MV-4-11 (cell line): Measurements from ENCODE around the gene TBR1.

ENCODE experiments used
- DNase-seq: peaks from one replicate; lab custom pipeline; 2025; lab: John Stamatoyannopoulos, UW

Gene TBR1

DNA sequence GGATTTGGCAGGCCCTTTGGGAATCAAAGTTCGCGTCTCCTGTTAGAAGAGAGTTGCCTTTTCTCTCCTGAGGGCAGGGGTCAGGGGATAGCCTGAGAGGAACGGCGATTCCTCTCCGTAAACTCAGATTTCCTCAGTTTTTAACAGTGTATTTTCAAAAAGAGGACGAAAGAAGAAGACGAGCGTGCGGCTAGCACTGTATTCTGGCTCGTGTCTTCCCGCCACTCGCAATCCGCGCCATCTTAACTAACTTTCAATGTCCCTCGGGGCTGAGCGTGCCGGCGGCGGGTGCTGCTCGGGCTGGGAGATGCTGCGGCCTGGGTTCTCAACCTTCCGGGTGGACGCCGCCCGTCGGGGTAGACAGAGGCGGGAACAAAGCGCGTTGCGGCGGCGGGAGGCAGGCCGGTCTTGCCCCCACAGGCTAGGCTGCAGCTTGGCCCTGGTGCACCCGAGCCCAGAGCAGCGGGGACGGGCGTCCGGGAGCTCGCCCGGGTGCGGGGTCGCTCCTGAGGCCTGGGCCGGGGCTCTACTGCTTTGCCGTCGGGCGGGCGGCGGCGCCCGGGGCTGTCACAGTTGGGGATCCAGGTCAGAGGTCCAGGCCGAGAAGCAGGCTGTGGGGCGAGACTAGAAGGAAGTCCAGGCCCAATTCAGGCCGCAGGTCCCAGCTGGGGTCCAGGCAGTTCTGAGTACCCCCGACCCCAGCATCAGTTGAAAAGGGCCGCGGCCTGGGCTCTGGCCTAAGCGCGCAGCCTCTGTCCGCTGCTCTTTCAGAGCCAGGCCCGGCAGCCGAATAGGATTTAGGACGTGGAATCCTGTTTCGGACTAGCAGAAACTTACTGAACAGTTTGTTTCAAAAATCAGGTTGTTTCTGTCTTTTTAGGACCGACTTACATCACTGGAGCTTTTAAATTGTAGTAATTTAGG lies 11.8 kb downstream of the TBR1 start:
- no peak for DNase-seq

GRCh38 chr2:161430386-161430785 lies 14.3 kb downstream of the TBR1 start:
- no peak for DNase-seq

DNA sequence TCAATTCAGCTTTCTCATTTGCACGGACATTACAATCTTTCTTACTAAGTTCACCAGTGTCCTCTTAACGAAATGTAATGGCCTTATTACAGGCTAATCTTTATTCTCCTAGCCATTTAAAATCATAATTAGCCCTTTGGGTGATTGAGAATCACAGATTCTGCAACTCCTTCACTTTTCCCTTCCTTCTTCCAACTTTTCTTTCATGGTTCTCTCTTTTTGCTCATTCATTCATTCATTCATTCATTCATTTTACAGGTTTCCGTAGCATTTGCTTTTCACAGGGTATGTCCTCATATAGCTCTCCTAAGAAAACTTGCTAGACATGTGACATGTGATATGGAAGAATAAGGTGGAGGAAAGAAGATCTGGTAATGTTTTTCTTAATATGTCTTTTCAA lies 16.0 kb downstream of the TBR1 start:
- DNase-seq, result no peak

- no peak for DNase-seq
These were observed 18.0 kb downstream of the TBR1 start for GRCh38 chr2:161434118-161434517.

- DNase-seq, result no peak
These were observed 20.3 kb downstream of the TBR1 start for GRCh38 chr2:161436411-161436810.

DNA sequence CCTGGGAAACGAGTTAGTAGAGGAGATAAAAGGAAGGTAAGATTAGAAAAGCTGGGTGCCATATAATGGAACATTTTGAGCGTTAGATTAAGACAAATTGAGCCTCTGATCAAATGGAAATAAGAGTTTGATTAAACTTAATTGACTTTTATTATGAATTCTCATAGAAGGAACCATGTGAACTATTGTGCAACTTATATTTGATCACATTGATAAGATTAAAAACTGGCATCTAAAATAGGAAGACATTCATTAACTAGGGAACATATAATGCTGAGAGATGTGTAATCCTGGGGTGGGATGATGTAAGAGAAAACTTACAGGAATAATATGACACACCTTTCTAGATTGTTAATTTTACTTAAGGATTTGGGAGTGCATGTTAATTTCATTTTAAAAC lies 22.5 kb downstream of the TBR1 start:
- no peak for DNase-seq

GRCh38 chr2:161445097-161445496 lies 29.0 kb downstream of the TBR1 start:
- no peak for DNase-seq

GRCh38 chr2:161448431-161448830 lies 32.3 kb downstream of the TBR1 start:
- DNase-seq, result no peak

- no peak for DNase-seq
These were observed 55.5 kb downstream of the TBR1 start for GRCh38 chr2:161471631-161472030.

DNA sequence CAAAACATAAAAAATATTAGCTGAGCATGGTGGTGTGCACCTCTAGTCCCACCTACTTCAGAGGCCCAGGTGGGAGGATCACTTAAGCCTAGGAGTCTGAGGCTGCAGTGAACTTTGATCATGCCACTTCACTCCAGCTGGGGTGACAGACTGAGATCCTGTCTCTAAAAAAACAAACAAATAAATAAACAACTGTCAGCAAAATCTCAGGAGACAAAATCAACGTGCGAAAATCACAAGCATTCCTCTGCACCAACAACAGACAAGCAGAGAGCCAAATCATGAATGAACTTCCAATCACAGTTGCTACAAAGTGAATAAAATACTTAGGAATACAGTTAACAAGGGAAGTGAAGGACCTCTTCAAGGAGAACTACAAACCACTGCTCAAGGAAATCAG lies 58.8 kb downstream of the TBR1 start:
- DNase-seq, result no peak
